Stimulated activated CD8-positive, alpha-beta memory T cell treated with anti-CD3 and anti-CD28 coated beads, Interleukin-12 subunit alpha, Interleukin-12 subunit beta, amount 100 ng/mL, for 24 hours (primary cell): Measurements from ENCODE around the gene MDC1.
"Not testable (repeated sequence)": the region's sequence is repeated elsewhere in the genome, so short reads cannot be mapped to it uniquely, and the experiment has no call there.

Source experiments
- DNase-seq: peaks from one replicate; pipeline ENCODE4 v3.0.0-alpha.2; 2020; ENCODE audit errors: extremely low read depth

The MDC1 gene

DNA sequence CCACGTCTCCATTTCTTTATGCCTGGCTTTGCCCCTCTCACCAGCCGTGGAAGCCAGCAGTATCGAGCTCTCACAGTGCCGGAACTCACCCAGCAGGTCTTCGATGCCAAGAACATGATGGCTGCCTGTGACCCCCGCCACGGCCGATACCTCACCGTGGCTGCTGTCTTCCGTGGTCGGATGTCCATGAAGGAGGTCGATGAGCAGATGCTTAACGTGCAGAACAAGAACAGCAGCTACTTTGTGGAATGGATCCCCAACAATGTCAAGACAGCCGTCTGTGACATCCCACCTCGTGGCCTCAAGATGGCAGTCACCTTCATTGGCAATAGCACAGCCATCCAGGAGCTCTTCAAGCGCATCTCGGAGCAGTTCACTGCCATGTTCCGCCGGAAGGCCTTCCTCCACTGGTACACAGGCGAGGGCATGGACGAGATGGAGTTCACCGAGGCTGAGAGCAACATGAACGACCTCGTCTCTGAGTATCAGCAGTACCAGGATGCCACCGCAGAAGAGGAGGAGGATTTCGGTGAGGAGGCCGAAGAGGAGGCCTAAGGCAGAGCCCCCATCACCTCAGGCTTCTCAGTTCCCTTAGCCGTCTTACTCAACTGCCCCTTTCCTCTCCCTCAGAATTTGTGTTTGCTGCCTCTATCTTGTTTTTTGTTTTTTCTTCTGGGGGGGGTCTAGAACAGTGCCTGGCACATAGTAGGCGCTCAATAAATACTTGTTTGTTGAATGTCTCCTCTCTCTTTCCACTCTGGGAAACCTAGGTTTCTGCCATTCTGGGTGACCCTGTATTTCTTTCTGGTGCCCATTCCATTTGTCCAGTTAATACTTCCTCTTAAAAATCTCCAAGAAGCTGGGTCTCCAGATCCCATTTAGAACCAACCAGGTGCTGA lies 7.0 kb upstream of the MDC1 start:
- DNase-seq, result not testable (repeated sequence)

DNA sequence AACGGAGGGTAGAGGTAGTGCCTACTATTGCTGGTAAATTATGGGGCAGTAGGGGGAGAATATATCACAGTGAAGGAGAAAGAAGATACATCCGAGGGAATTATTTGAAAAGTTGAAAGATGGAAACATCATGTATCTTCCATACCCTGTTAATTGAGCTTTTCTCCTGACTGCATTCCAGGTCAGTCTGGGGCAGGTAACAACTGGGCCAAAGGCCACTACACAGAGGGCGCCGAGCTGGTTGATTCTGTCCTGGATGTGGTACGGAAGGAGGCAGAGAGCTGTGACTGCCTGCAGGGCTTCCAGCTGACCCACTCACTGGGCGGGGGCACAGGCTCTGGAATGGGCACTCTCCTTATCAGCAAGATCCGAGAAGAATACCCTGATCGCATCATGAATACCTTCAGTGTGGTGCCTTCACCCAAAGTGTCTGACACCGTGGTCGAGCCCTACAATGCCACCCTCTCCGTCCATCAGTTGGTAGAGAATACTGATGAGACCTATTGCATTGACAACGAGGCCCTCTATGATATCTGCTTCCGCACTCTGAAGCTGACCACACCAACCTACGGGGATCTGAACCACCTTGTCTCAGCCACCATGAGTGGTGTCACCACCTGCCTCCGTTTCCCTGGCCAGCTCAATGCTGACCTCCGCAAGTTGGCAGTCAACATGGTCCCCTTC lies 6.2 kb upstream of the MDC1 start:
- not testable (repeated sequence) for DNase-seq

DNA sequence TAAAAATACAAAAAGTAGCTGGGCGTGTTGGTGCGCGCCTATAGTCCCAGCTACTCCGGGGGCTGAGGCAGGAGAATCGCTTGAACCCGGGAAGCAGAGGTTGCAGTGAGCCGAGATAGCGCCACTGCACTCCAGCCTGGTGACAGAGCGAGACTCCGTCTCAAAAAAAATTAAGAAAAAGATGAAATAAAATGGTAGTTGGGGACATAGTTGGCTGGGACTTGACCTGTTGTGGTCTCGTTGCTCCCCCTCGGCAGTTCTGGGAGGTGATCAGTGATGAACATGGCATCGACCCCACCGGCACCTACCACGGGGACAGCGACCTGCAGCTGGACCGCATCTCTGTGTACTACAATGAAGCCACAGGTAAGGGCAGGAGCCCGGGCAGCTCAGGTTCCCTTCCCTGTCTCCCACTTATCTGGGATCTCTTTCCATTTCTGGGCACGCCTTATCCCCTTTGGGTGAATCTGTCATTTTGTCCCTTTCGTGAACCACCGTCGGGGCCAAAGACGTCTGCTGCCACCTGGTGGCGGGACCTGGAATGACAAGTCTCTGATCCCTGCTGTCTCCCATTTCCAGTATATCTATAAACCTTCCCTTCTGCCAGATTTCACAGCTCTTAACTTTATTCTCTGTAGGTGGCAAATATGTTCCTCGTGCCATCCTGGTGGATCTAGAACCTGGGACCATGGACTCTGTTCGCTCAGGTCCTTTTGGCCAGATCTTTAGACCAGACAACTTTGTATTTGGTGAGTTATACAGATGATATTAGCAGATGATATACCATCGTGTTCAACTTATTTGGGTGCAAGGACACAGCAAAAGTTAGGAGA lies 5.4 kb upstream of the MDC1 start:
- no peak for DNase-seq

DNA sequence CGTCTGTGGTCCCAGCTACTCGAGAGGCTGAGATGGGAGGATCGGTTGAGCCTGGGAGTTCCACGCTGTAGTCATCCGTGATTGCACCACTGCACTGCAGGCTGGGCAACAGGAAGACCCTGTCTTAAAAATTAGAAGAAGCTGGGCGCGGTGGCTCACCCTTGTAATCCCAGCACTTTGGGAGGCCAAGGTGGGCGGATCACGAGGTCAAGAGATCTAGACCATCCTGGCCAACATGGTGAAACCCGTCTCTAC lies 4.9 kb upstream of the MDC1 start:
- DNase-seq, result not testable (repeated sequence)

DNA sequence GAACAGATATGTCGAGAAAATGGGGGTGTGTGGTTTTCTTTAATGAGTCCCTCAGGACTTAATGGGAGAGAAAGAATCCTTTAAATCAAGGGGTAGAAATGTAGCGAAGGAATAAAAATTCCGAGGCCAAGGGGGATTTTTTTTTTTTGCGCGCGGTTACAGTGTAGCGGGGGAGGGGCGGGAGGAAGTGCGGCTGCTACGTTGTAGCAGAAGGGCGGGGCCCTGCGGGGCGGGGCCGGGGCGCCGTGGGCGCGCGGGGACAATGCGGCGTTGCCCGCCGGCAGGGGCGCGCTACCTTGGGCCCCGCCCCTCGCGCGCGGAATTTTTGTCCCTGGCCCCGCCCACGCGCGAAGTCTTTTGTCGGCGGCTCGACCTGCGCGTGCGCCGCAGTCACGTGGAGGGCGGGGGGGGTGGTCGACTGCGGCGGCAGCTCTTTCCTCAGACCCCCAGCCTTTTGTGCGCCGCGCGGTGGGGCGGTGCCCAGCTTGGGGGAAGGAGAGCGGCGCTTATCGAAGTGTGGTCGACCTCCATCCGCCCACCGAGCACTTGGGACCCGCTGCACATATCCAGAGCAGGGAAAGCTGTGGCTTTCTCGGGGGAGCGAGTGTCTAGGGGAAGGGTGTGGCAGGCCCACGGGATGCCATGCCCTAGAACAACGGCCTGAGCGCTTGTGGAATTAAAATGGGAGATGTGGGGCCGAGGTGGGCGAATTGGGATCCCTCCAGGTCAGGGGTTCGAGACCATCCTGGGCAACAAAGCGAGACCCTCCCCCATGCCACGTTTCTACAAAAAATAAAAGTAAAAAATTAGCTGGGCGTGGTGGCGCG lies 4.3 kb upstream of the MDC1 start:
- peak; percentile 96 for DNase-seq

DNA sequence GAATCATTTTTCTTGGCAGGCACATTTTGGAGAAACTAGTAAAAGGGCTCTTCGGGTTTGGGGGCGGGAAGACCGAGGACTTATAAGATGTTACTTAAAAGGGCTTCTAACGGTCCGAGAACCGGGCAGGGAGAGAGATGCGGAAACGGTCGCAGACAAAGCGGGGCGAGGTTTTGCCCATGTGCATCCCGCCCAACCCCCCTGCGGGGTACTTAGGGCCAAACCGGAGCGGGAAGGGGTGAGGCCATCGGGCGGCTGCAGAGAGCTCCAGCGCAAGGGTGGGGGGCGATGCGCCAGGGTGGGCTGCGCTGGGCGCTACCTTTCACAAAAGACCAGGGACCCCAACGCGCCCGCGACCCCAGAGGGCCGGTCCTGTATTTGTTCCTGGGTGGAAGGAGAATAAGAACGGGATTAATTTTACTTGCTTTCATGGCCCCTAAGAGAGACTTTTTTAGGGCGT lies 3.7 kb upstream of the MDC1 start:
- DNase-seq, result no peak

DNA sequence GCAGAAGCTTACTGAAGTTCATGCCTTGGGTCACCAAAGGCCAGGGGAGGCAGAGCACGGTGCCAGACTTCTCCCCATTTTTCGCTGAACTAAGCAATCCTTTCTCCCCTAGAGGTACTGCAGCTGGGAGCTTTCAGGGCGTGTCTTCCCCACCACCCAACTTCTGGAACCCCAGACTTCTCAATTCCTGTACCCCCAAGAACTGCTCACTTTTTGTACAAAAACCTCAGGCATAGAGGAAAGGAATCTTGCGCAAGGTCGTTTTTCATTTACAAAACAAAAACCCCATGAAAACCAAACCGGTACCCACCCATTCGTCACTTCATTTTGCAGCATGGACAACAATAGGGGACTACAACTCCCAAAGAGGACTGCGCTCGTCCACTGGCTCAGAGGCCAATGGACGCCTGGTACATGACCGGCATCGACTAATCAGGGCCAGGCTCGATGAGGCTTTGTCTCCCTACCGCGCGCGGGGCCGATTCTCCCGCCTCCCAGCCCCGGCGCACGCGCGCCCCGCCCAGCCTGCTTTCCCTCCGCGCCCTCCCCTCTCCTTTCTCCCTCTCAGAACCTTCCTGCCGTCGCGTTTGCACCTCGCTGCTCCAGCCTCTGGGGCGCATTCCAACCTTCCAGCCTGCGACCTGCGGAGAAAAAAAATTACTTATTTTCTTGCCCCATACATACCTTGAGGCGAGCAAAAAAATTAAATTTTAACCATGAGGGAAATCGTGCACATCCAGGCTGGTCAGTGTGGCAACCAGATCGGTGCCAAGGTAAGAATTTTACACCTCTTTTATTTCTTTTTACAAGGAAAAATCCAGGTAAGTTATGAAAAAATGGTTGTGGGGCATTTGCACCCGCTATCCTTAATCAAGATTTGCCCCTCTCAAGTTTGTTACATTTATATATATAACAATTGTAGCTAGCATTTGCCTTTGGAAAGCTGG lies 3.0 kb upstream of the MDC1 start, which contains the start of gene TUBB:
Gene TUBB (plus strand): TSS at position 562 of the 947 bp plus-strand sequence. CDS start 155 bp downstream, at position 717.
- DNase-seq, result peak; percentile 85

DNA sequence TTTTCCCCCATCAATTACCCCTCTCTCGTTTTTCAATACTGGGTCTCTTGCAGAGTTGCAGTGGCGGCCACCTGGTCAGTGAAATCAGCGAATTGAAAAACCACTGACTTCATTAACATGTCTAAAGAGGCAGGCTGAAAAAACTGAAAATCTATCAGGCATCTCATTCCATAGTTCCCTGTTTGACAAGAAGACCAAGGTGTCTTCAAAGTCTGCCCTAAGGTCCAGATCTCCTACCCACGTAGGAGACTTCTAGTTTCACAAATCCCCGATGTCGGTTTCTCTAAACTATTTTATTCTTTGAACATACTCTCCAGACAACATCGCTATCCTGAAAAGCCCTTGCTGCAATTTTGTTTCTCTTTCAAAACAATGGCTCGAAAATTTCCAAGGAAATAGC lies 2.3 kb upstream of the MDC1 start:
- no peak for DNase-seq

DNA sequence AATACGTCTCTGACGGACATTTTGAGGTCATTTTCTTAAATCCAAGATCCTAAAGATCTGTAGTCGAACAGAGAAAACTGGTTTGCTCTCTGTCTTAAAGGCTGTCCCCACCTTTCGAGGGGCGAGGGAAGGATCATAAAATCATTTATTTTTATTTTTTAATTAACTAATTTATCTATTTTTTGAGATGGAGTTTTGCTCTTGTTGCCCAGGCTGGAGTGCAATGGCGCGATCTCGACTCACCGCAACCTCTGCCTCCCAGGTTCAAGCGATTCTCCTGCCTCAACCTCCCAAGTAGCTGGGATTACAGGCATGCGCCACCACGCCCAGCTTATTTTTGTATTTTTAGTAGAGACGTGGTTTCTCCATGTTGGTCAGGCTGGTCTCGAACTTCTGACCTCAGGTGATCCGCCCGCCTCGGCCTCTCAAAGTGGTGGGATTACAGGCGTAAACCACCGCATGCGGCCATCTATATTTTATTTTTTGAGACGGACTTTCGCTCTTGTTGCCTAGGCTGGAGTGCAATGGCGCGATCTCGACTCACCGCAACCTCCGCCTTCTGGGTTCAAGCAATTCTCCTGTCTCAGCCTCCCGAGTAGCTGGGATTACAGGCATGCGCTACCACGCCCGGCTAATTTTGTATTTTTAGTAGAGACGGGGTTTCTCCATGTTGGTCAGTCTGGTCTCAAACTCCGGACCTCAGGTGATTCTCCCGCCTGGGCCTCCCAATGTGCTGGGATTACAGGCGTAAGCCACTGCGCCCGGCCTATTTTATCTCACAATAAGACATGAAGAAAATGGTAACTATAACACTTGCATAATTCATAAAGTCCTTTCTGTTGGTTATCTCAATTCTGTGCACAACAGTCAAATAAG lies 1.0 kb upstream of the MDC1 start:
- not testable (repeated sequence) for DNase-seq

DNA sequence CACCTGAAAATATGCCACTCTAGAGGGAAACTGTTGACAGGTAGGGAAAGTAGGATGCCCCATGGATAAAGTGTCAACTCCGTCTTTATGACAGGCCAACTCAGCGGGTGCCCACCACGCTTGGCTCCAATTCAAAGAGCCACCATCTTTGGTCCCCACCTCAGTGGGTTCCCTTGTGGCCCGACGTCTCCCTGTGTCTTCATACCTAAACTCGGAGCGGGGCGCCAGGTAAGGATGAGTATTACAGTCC lies 277 bp downstream of the MDC1 start:
- no peak for DNase-seq

DNA sequence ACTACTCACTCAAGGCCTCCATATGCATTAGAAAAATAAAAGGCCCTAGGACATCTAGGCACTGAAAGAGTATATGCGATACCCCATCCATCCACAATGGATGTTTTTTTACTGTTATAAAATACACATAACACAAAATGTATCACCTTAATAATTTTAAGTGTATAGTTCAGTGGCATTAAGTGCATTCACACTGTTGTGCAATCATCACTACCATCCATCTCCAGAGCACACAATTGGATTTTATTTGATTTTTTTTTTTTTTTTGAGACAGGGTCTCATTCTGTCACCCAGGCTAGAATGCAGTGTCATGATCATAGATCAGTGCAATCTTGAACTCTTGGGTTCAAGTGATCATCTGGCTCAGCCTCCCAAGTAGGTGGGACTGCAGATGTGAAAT lies 2.8 kb downstream of the MDC1 start:
- DNase-seq, result no peak

DNA sequence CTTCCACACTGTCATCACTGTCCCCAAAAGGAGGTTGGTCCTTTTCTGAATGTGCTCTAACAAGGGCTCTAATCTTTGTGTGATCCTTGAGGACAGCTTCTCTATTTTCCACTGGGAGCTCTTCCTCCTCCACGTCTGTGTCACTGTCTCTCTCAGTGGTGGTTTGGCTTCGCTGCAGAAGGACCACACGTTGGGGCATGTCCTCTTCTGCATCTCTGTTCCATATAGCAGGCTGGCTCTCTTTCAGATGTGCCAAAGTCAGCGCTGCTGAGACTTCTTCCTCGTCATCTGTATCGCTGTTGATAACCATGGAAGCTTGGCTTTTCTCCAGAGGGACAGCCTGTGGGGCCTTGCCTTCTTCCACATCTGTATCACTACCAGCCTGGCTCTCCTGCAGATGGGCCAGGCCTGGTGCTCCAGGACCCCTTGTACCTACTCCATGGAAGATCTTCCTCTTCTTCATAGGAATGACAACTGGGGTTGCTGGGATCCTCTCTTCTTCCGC lies 4.6 kb downstream of the MDC1 start:
- no peak for DNase-seq

DNA sequence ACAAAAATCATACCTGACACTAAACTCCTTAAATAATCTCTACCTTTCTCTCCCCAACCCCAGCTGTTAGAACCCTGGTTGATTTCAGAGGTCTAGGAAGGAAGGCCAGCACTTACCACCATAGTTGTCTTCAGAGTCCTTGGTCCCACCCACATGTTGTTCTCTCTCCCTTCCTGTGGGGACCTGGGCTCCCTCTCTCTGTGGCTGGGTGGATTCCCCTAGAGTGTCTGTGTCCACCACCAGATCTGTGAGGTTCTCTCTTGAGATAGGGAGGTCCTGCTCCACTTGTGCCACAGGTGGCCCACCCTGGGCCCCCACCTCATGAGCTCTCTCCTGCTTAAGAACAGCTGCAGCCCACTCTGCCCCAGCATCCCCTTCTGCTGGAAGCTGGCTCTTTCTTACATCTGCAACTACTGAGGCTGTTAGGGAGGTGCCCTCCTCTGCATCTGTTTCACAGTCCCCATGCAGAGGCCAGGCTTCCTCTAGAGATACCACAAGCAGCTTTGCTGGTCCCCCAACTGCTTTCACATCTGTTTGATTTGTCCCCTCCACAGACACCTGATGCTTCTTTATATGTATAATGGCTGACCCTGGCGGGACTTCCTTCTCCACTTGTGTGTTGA lies 5.2 kb downstream of the MDC1 start:
- no peak for DNase-seq

DNA sequence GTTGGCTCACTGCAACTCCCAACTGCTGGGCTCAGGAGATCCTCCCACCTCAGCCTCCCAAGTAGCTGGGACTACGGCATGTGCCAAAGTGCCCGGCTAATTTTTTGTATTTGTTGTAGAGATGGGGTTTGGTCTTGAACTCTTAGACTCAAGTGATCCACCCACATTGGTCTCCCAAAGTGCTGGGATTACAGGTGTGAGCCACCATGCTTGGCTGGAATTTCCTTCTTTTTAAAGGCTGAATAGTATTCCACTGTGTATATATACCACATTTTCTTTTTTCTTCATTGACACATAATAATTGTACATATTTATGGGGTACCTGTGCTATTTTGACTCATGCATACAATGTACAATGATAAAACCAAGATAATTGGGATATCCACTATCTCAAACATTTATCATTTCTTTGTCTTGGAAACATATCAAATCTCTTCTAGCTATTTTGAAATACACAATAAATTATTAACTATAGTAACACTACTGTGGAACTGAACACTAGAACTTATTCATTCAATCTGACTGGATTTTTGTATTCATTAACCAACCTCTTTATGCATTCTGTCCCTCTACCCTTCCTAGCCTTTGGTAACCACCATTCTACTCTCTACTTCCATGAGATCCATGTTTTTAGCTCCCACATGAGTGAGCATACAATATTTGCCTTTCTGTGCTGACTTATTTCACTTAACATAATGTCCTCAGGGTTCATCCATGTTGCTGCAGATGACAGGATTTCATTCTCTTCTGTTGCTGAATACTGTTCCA lies 7.8 kb downstream of the MDC1 start:
- no peak for DNase-seq

DNA sequence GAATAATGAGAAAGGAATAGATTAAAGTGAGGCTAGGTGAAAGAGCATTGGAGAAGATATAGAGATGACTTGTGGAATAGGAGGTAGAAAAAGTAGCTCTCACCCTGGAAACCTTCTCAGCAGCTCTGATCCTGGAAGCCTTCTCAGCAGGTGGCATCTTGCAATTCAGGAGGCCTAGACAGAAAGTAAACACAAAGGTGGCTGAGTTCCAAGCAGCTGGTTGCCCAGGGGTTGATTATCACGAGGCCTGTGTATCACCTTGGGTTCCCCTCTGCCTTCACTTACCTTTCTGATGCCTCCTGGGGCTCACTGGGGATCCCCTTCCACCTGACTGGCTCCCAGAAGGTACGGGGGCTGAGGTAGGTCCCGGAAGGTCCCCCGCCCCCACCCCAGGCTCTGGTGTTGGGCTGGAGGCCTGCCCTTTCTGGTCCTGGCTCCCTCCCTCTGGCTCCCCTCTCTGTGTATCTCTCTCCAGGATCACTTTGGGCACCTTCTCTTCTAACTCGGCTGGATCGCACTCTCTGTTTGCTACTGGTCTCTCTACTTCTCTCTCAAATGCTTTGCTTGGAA lies 9.7 kb downstream of the MDC1 start:
- no peak for DNase-seq

DNA sequence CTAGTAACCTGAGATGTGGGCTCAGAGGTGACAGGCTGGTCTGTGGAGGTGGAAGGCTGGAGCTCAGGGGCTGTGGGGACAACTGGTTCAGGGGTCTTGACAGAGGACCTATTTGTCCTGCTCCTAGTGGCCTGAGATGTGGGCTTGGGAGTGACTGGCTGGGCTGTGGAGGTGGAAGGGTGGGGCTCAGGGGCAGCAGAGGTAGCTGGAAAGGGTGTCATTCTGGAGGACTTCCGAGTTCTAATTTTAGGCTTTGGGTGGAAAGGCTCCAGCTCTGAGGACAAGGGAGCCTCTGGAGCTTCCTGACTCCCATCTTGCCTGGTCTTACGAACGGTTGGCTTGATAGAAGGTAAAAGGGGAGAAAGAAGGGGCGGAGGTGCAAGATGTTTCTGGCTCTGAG lies 11.5 kb downstream of the MDC1 start:
- DNase-seq, result no peak

DNA sequence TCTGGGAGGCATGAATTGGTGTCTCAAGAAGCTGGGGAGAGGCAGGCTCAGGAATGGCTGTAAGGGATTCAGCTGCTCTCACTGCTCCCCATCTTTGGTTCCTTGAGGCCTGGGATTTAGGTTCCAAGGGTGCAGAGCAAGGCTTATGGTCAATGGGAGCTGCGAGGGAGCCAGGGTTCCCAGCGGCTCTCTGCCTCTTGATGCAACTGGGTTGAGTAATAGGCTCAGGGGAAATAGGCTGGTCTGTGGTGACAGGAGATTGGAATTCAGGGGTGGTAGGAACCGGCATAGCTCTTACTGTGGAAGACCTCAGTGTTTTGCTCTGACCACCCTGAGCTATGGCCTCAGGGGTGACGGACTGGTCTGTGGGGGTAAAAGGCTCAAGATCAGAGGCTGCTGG lies 13.3 kb downstream of the MDC1 start:
- DNase-seq, result no peak

DNA sequence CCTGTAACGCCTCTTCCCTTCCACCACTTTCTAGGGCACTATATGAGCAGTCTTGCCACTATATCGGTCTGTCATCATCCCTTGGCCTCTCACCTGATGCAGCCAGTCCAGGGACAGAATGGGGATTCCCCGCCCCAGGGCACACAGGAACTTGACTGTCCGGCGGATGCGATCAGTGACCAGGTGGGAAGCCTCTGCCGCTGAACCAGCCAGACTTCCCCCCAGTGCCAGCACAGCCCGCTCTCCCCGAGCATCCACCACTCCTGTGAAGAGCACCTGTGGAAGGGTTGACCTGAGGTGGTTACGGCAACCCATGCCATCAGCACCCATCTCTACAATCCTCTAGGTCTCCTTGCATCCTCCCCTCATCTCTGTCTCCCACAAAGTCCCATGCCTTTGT lies 14.1 kb downstream of the MDC1 start:
- DNase-seq, result no peak
